GM19468 (cell line): ENCODE data around the gene DYNC1H1.
A peak's percentile ranks its signal among the peaks of the same experiment; 100 is the strongest.
"Not testable (repeated sequence)": the region's sequence is repeated elsewhere in the genome, so short reads cannot be mapped to it uniquely, and the experiment has no call there.

Experiments used
- ATAC-seq: cut with Tn5 transposase; IDR thresholded peaks from one replicate; pipeline ENCODE4 v1.9.1; 2021; ENCODE audit warnings: mild to moderate bottlenecking, moderate library complexity, moderate number of reproducible peaks; ENCODE audit not compliant: unreplicated experiment; ENCODE audit errors: extremely low read depth

DYNC1H1 gene

GRCh38 chr14:102084522-102084921 is 120.1 kb downstream of the DYNC1H1 start:
- ATAC-seq: not testable (repeated sequence)

- no peak for ATAC-seq
These were observed 120.6 kb downstream of the DYNC1H1 start for GRCh38 chr14:102084931-102085330.

GRCh38 chr14:102085488-102085887 is 121.1 kb downstream of the DYNC1H1 start:
- ATAC-seq: no peak

GRCh38 chr14:102085948-102086708 is 121.8 kb downstream of the DYNC1H1 start:
- no peak for ATAC-seq

GRCh38 chr14:102086709-102086971 is 122.3 kb downstream of the DYNC1H1 start:
- ATAC-seq: no peak

- ATAC-seq: peak; percentile 87
These were observed 122.8 kb downstream of the DYNC1H1 start, which contains the start of gene HSP90AA1 for GRCh38 chr14:102086972-102087761. Gene HSP90AA1 (minus strand): TSS chr14:102087044. CDS start chr14:102086378, 666 bp downstream.

GRCh38 chr14:102087762-102088011 is 123.3 kb downstream of the DYNC1H1 start:
- no peak for ATAC-seq

- ATAC-seq: no peak
These were observed 123.8 kb downstream of the DYNC1H1 start for GRCh38 chr14:102088012-102088792.

- ATAC-seq: no peak
These were observed 125.4 kb downstream of the DYNC1H1 start for GRCh38 chr14:102089621-102090343.

GRCh38 chr14:102090713-102091112 is 126.3 kb downstream of the DYNC1H1 start:
- ATAC-seq: no peak

GRCh38 chr14:102092806-102093205 is 128.4 kb downstream of the DYNC1H1 start:
- no peak for ATAC-seq

- ATAC-seq: no peak
These were observed 129.7 kb downstream of the DYNC1H1 start for GRCh38 chr14:102094101-102094500.

GRCh38 chr14:102095231-102095870 is 131.0 kb downstream of the DYNC1H1 start:
- ATAC-seq: no peak

GRCh38 chr14:102095871-102096568 is 131.6 kb downstream of the DYNC1H1 start:
- no peak for ATAC-seq

- ATAC-seq: no peak
These were observed 132.3 kb downstream of the DYNC1H1 start for GRCh38 chr14:102096569-102097188.

GRCh38 chr14:102097441-102098135 is 133.2 kb downstream of the DYNC1H1 start:
- ATAC-seq: no peak

GRCh38 chr14:102103062-102103695 is 138.8 kb downstream of the DYNC1H1 start:
- peak; percentile 68 for ATAC-seq

GRCh38 chr14:102105369-102105768 is 141.0 kb downstream of the DYNC1H1 start:
- no peak for ATAC-seq
